NCI-H510A treated with DMSO at 0.1 percent for 48 hours (cell line): ENCODE results near the gene EBI3.
"Not testable (repeated sequence)": the region's sequence is repeated elsewhere in the genome, so short reads cannot be mapped to it uniquely, and the experiment has no call there.

Source experiments
- DNase-seq: peaks from one replicate; lab custom pipeline; 2025; lab: John Stamatoyannopoulos, UW

EBI3 gene

GRCh38 chr19:4200940-4201542 lies 28.3 kb upstream of the EBI3 start:
- no peak for DNase-seq

- no peak for DNase-seq
These were observed 27.5 kb upstream of the EBI3 start for GRCh38 chr19:4201798-4202197.

- DNase-seq = peak; percentile 39
These were observed 22.4 kb upstream of the EBI3 start for GRCh38 chr19:4206818-4207484.

- peak; percentile 75 for DNase-seq
These were observed 20.8 kb upstream of the EBI3 start for GRCh38 chr19:4208385-4209094.

GRCh38 chr19:4210166-4210731 lies 19.1 kb upstream of the EBI3 start:
- no peak for DNase-seq

GRCh38 chr19:4213116-4213515 lies 16.2 kb upstream of the EBI3 start:
- no peak for DNase-seq

- no peak for DNase-seq
These were observed 13.5 kb upstream of the EBI3 start for GRCh38 chr19:4215807-4216206.

GRCh38 chr19:4216846-4217245 lies 12.5 kb upstream of the EBI3 start:
- no peak for DNase-seq

- DNase-seq = no peak
These were observed 11.7 kb upstream of the EBI3 start for GRCh38 chr19:4217429-4218264.

GRCh38 chr19:4218523-4218922 lies 10.8 kb upstream of the EBI3 start:
- not testable (repeated sequence) for DNase-seq

- DNase-seq = no peak
These were observed 9.1 kb upstream of the EBI3 start for GRCh38 chr19:4220188-4220587.

- DNase-seq = no peak
These were observed 4.9 kb upstream of the EBI3 start for GRCh38 chr19:4224470-4224869.

GRCh38 chr19:4225885-4226284 lies 3.4 kb upstream of the EBI3 start:
- no peak for DNase-seq

- no peak for DNase-seq
These were observed 1.6 kb upstream of the EBI3 start for GRCh38 chr19:4227771-4228170.

- no peak for DNase-seq
These were observed 551 bp upstream of the EBI3 start for GRCh38 chr19:4228765-4229178.

GRCh38 chr19:4230237-4230636 lies 914 bp downstream of the EBI3 start:
- DNase-seq = not testable (repeated sequence)

GRCh38 chr19:4231521-4231920 lies 2.2 kb downstream of the EBI3 start:
- DNase-seq = not testable (repeated sequence)

GRCh38 chr19:4232139-4232538 lies 2.8 kb downstream of the EBI3 start:
- not testable (repeated sequence) for DNase-seq

GRCh38 chr19:4232614-4233281 lies 3.4 kb downstream of the EBI3 start:
- no peak for DNase-seq

GRCh38 chr19:4233282-4233853 lies 4.0 kb downstream of the EBI3 start:
- no peak for DNase-seq
